T-helper 1 cell treated with Interleukin-12 subunit alpha and Interleukin-12 subunit beta and Interleukin-4 antibody, amounts not matched to agents 30 μg/mL and 1 μg/mL, for 36 hours (primary cell): ENCODE data around the gene TP53I11.

Experiments
- H3K27ac Mint-ChIP-seq: one replicate; pipeline ENCODE4 v1.8.0; 2021; ENCODE audit warnings: mild to moderate bottlenecking, mixed read lengths
- H3K27me3 Mint-ChIP-seq: one replicate; pipeline ENCODE4 v1.8.0; 2021; ENCODE audit warnings: low read depth, mixed read lengths
- H3K36me3 Mint-ChIP-seq: one replicate; pipeline ENCODE4 v1.8.0; 2021; ENCODE audit warnings: low read depth, mixed read lengths
- H3K4me1 Mint-ChIP-seq: one replicate; pipeline ENCODE4 v1.8.0; 2021; ENCODE audit warnings: low read depth, mixed read lengths
- H3K4me3 Mint-ChIP-seq: one replicate; pipeline ENCODE4 v1.8.0; 2021; ENCODE audit warnings: mild to moderate bottlenecking, moderate library complexity, mixed read lengths
- H3K9me3 Mint-ChIP-seq: one replicate; pipeline ENCODE4 v1.8.0; 2021; ENCODE audit warnings: mixed read lengths

The TP53I11 gene

GRCh38 chr11:44910591-44910990 lies 40.1 kb downstream of the TP53I11 start:
- Mint-ChIP-seq H3K27ac (no peak overlapping the region), H3K9me3 (no peaks in the 10 kb centered on the region), H3K4me3 (no peak overlapping the region), H3K27me3 (no peaks in the 10 kb centered on the region), H3K36me3 (no peaks in the 10 kb centered on the region), H3K4me1 (peaks cover 9% of the 10 kb centered on the region)

GRCh38 chr11:44909557-44909956 lies 41.1 kb downstream of the TP53I11 start:
- Mint-ChIP-seq H3K4me1 (peaks cover 12% of the 10 kb centered on the region), H3K27ac (no peak overlapping the region), H3K4me3 (no peak overlapping the region), H3K36me3 (no peaks in the 10 kb centered on the region), H3K27me3 (no peaks in the 10 kb centered on the region), H3K9me3 (no peaks in the 10 kb centered on the region)

GRCh38 chr11:44906649-44907048 lies 44.0 kb downstream of the TP53I11 start:
- Mint-ChIP-seq H3K27ac (no peak overlapping the region), H3K4me3 (no peak overlapping the region)

GRCh38 chr11:44905131-44905866 lies 45.4 kb downstream of the TP53I11 start:
- Mint-ChIP-seq H3K27ac (no peak overlapping the region), H3K4me1 (peaks cover 7% of the 10 kb centered on the region), H3K9me3 (no peaks in the 10 kb centered on the region), H3K27me3 (no peaks in the 10 kb centered on the region), H3K36me3 (no peaks in the 10 kb centered on the region), H3K4me3 (no peak overlapping the region)

More at GRCh38 chr11:44906649-44907048, 44.0 kb downstream of the TP53I11 start:
- peaks cover 12% of the 10 kb centered on the region for H3K4me1 Mint-ChIP-seq
- H3K36me3 Mint-ChIP-seq: no peaks in the 10 kb centered on the region
- H3K27me3 Mint-ChIP-seq: no peaks in the 10 kb centered on the region
- H3K9me3 Mint-ChIP-seq: no peaks in the 10 kb centered on the region

- H3K4me3 Mint-ChIP-seq: no peak overlapping the region
- no peak overlapping the region for H3K27ac Mint-ChIP-seq
- no peaks in the 10 kb centered on the region for H3K36me3 Mint-ChIP-seq
- H3K9me3 Mint-ChIP-seq: no peaks in the 10 kb centered on the region
- H3K4me1 Mint-ChIP-seq: peaks cover 7% of the 10 kb centered on the region
- H3K27me3 Mint-ChIP-seq: no peaks in the 10 kb centered on the region
Measured at GRCh38 chr11:44904261-44905020, 46.2 kb downstream of the TP53I11 start.

- Mint-ChIP-seq H3K4me1 (peaks cover 7% of the 10 kb centered on the region), H3K27ac (no peak overlapping the region), H3K4me3 (no peak overlapping the region), H3K9me3 (no peaks in the 10 kb centered on the region), H3K27me3 (no peaks in the 10 kb centered on the region), H3K36me3 (no peaks in the 10 kb centered on the region)
Measured at GRCh38 chr11:44903518-44903917, 47.2 kb downstream of the TP53I11 start.

GRCh38 chr11:44903035-44903434 lies 47.6 kb downstream of the TP53I11 start:
- no peaks in the 10 kb centered on the region for H3K9me3 Mint-ChIP-seq
- H3K4me1 Mint-ChIP-seq: peaks cover 7% of the 10 kb centered on the region
- H3K27ac Mint-ChIP-seq: no peak overlapping the region
- H3K36me3 Mint-ChIP-seq: no peaks in the 10 kb centered on the region
- no peaks in the 10 kb centered on the region for H3K27me3 Mint-ChIP-seq
- H3K4me3 Mint-ChIP-seq: no peak overlapping the region

GRCh38 chr11:44901786-44902185 lies 48.9 kb downstream of the TP53I11 start:
- no peaks in the 10 kb centered on the region for H3K36me3 Mint-ChIP-seq
- H3K27me3 Mint-ChIP-seq: no peaks in the 10 kb centered on the region
- no peak overlapping the region for H3K27ac Mint-ChIP-seq
- no peaks in the 10 kb centered on the region for H3K9me3 Mint-ChIP-seq
- peaks cover 7% of the 10 kb centered on the region for H3K4me1 Mint-ChIP-seq
- no peak overlapping the region for H3K4me3 Mint-ChIP-seq

- H3K4me3 Mint-ChIP-seq: no peak overlapping the region
- H3K27me3 Mint-ChIP-seq: no peaks in the 10 kb centered on the region
Measured at GRCh38 chr11:44901120-44901633, 49.5 kb downstream of the TP53I11 start.

GRCh38 chr11:44899959-44900358 lies 50.7 kb downstream of the TP53I11 start:
- Mint-ChIP-seq H3K4me1 (no peaks in the 10 kb centered on the region), H3K4me3 (no peak overlapping the region), H3K9me3 (no peaks in the 10 kb centered on the region), H3K27ac (no peak overlapping the region), H3K36me3 (no peaks in the 10 kb centered on the region), H3K27me3 (no peaks in the 10 kb centered on the region)

More at GRCh38 chr11:44901120-44901633, 49.5 kb downstream of the TP53I11 start:
- Mint-ChIP-seq H3K27ac (no peak overlapping the region), H3K36me3 (no peaks in the 10 kb centered on the region), H3K4me1 (peaks cover 7% of the 10 kb centered on the region), H3K9me3 (no peaks in the 10 kb centered on the region)

GRCh38 chr11:44893846-44894617 lies 56.7 kb downstream of the TP53I11 start:
- H3K27ac Mint-ChIP-seq: no peak overlapping the region
- no peaks in the 10 kb centered on the region for H3K9me3 Mint-ChIP-seq
- H3K36me3 Mint-ChIP-seq: no peaks in the 10 kb centered on the region
- no peaks in the 10 kb centered on the region for H3K27me3 Mint-ChIP-seq
- H3K4me1 Mint-ChIP-seq: peaks cover 2% of the 10 kb centered on the region
- no peak overlapping the region for H3K4me3 Mint-ChIP-seq

- Mint-ChIP-seq H3K9me3 (no peaks in the 10 kb centered on the region), H3K4me3 (no peak overlapping the region), H3K36me3 (no peaks in the 10 kb centered on the region), H3K4me1 (peaks cover 2% of the 10 kb centered on the region), H3K27ac (no peak overlapping the region), H3K27me3 (no peaks in the 10 kb centered on the region)
Measured at GRCh38 chr11:44893308-44893822, 57.3 kb downstream of the TP53I11 start.

- H3K9me3 Mint-ChIP-seq: no peaks in the 10 kb centered on the region
- H3K4me1 Mint-ChIP-seq: peaks cover 2% of the 10 kb centered on the region
- no peak overlapping the region for H3K27ac Mint-ChIP-seq
- no peaks in the 10 kb centered on the region for H3K27me3 Mint-ChIP-seq
- no peaks in the 10 kb centered on the region for H3K36me3 Mint-ChIP-seq
- H3K4me3 Mint-ChIP-seq: no peak overlapping the region
Measured at GRCh38 chr11:44892843-44893242, 57.8 kb downstream of the TP53I11 start.

- Mint-ChIP-seq H3K4me1 (peaks cover 2% of the 10 kb centered on the region), H3K36me3 (no peaks in the 10 kb centered on the region), H3K27ac (no peak overlapping the region), H3K27me3 (peaks cover 3% of the 10 kb centered on the region), H3K9me3 (no peaks in the 10 kb centered on the region), H3K4me3 (no peak overlapping the region)
Measured at GRCh38 chr11:44889266-44889665, 61.4 kb downstream of the TP53I11 start.
